Progenitor cell of endocrine pancreas (in vitro differentiated cells): ENCODE data around the gene C7. TPM values are rescaled to one million over a fixed set of nuclear protein-coding genes. Genes with fewer than 3 reads are reported as not detected.

Source experiments
- DNase-seq: peaks from one replicate; pipeline ENCODE4 v3.0.0; 2021; ENCODE audit warnings: low spot score; ENCODE audit not compliant: unreplicated experiment
- H3K27ac Mint-ChIP-seq: 2 replicates; pipeline ENCODE4 v1.8.0; 2021; ENCODE audit warnings: mild to moderate bottlenecking, moderate library complexity, mixed read lengths
- H3K27me3 Mint-ChIP-seq: 2 replicates; pipeline ENCODE4 v1.8.0; 2021; ENCODE audit warnings: mixed read lengths
- H3K36me3 Mint-ChIP-seq: 2 replicates; pipeline ENCODE4 v1.8.0; 2022; ENCODE audit warnings: mixed read lengths; ENCODE audit not compliant: insufficient read depth
- H3K4me1 Mint-ChIP-seq: 2 replicates; pipeline ENCODE4 v1.8.0; 2021; ENCODE audit warnings: low read depth, mixed read lengths
- H3K4me3 Mint-ChIP-seq: 2 replicates; pipeline ENCODE4 v1.8.0; 2021; ENCODE audit warnings: low read depth, mild to moderate bottlenecking, moderate library complexity, mixed read lengths
- H3K9me3 Mint-ChIP-seq: 2 replicates; pipeline ENCODE4 v1.8.0; 2021; ENCODE audit warnings: low read depth, mixed read lengths
- total RNA-seq: library from RNA; stranded (reverse); gene quantifications from 2 replicates; pipeline ENCODE4 v1.2.1, GENCODE V29; 2021
- TF ChIP-seq, protein P1 (sequence below): fragments of 200-600 bp; sonication (generic); IDR thresholded peaks from one replicate; pipeline ENCODE4 v1.5.0; 2021; ENCODE audit warnings: antibody characterized with exemption, mild to moderate bottlenecking; ENCODE audit not compliant: unreplicated experiment

Gene C7
- total RNA-seq, 1 donor from 2014 or later, result 5.7 TPM

GRCh38 chr5:40914835-40915234 lies 5.5 kb downstream of the C7 start:
- Mint-ChIP-seq H3K27me3 (no peaks in the 10 kb centered on the region), H3K36me3 (peaks cover 3% of the 10 kb centered on the region), H3K4me3 (no peak overlapping the region), H3K9me3 (peaks cover 13% of the 10 kb centered on the region), H3K4me1 (peaks cover 8% of the 10 kb centered on the region), H3K27ac (no peak overlapping the region)
- DNase-seq, result no peak
- TF ChIP-seq, protein P1, sequence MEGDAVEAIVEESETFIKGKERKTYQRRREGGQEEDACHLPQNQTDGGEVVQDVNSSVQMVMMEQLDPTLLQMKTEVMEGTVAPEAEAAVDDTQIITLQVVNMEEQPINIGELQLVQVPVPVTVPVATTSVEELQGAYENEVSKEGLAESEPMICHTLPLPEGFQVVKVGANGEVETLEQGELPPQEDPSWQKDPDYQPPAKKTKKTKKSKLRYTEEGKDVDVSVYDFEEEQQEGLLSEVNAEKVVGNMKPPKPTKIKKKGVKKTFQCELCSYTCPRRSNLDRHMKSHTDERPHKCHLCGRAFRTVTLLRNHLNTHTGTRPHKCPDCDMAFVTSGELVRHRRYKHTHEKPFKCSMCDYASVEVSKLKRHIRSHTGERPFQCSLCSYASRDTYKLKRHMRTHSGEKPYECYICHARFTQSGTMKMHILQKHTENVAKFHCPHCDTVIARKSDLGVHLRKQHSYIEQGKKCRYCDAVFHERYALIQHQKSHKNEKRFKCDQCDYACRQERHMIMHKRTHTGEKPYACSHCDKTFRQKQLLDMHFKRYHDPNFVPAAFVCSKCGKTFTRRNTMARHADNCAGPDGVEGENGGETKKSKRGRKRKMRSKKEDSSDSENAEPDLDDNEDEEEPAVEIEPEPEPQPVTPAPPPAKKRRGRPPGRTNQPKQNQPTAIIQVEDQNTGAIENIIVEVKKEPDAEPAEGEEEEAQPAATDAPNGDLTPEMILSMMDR, result no peak

- Mint-ChIP-seq H3K9me3 (peaks cover 17% of the 10 kb centered on the region), H3K27ac (no peak overlapping the region), H3K4me3 (no peak overlapping the region), H3K36me3 (peaks cover 5% of the 10 kb centered on the region), H3K4me1 (peaks cover 6% of the 10 kb centered on the region), H3K27me3 (no peaks in the 10 kb centered on the region)
- TF ChIP-seq, protein P1, result no peak
- no peak for DNase-seq
These were observed 6.1 kb downstream of the C7 start for GRCh38 chr5:40915341-40915926.

DNA sequence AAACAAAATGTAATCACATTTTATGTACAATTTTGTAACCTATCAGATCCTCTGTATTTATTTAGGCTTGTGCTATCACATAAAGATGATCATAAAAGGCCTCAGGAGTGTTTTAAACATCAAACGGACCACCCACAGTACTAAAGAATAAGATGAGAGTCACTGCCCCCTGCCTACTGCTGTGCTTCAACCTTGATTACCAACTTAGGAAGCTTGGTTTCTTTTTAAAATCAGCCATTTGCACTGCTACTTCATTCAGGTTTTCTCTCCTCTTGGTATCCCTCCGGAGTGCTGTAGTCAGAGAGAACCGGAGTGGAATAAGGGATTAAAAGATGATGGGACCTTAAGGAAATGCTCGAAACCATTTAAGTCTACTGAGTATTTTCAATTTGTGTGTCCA lies 6.9 kb downstream of the C7 start:
- no peak overlapping the region for H3K27ac Mint-ChIP-seq
- TF ChIP-seq, protein P1, result no peak
- H3K27me3 Mint-ChIP-seq, result no peaks in the 10 kb centered on the region
- peaks cover 4% of the 10 kb centered on the region for H3K4me1 Mint-ChIP-seq
- no peak for DNase-seq
- H3K9me3 Mint-ChIP-seq, result peaks cover 18% of the 10 kb centered on the region
- peaks cover 5% of the 10 kb centered on the region for H3K36me3 Mint-ChIP-seq
- no peak overlapping the region for H3K4me3 Mint-ChIP-seq

DNA sequence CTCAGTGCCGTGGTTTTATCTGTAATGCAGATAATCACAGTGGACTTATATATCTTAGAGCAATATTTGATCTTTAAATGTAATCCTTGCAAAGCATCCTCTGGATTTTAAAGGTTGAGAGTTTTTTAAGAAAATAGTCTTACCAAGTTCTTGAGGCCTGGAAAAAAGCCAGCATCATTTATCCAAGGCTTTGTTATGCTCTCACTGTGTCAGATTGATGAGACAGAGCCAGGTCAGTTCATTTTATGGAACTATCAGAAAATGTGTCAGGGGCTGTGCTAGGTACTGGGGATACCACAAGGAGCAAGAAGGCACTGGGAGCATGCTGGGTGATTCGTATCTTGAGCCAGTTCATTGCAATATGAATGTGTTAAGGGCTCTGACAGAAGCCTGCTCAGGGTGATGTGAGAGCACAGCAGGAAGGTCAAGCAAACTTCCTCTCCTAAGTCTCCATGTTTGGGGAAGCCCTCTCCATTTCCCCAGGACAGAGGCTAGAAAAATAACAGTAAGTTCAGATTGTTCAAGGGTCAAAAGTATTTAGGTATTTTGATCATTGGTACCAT lies 19.7 kb downstream of the C7 start:
- Mint-ChIP-seq H3K4me3 (no peak overlapping the region), H3K9me3 (peaks cover 35% of the 10 kb centered on the region), H3K27me3 (no peaks in the 10 kb centered on the region), H3K4me1 (peaks cover 15% of the 10 kb centered on the region), H3K27ac (peak overlapping the region; percentile 62), H3K36me3 (peaks cover 17% of the 10 kb centered on the region)
- TF ChIP-seq, protein P1, result no peak
- no peak for DNase-seq

GRCh38 chr5:40932766-40933165 lies 23.5 kb downstream of the C7 start:
- Mint-ChIP-seq H3K9me3 (peaks cover 24% of the 10 kb centered on the region), H3K36me3 (peaks cover 10% of the 10 kb centered on the region), H3K27ac (peak overlapping the region; percentile 0), H3K27me3 (no peaks in the 10 kb centered on the region), H3K4me3 (no peak overlapping the region), H3K4me1 (peaks cover 29% of the 10 kb centered on the region)
- TF ChIP-seq, protein P1, result no peak
- no peak for DNase-seq
